Measurements from ENCODE around the gene COQ4.

The COQ4 gene

GRCh38 chr9:128323212-128323730, 632 bp downstream of the COQ4 start:
- DNase-seq (ENCODE audit: extremely low read depth, low read depth): no peak
- no peak for TF ChIP-seq CTCF (IDR thresholded peaks at IDR 0.05; ENCODE audit: low read depth, low read length)

GRCh38 chr9:128323791-128324190, 1.2 kb downstream of the COQ4 start:
- no peak for TF ChIP-seq CTCF (IDR thresholded peaks at IDR 0.05; ENCODE audit: low read depth, low read length)
- no peak for DNase-seq (ENCODE audit: extremely low read depth, low read depth)

- DNase-seq (ENCODE audit: extremely low read depth, low read depth): no peak
- TF ChIP-seq CTCF (IDR thresholded peaks at IDR 0.05; ENCODE audit: low read depth, low read length): no peak
Measured at GRCh38 chr9:128324401-128324800, 1.8 kb downstream of the COQ4 start.

- no peak for DNase-seq (ENCODE audit: extremely low read depth, low read depth)
Measured at GRCh38 chr9:128325629-128326028, 3.0 kb downstream of the COQ4 start.

GRCh38 chr9:128333451-128333869, 10.8 kb downstream of the COQ4 start:
- no peak for TF ChIP-seq CTCF (IDR thresholded peaks at IDR 0.05; ENCODE audit: low read depth, low read length)
- no peak for DNase-seq (ENCODE audit: extremely low read depth, low read depth)

More at GRCh38 chr9:128325629-128326028, 3.0 kb downstream of the COQ4 start:
- no peak for TF ChIP-seq CTCF (IDR thresholded peaks at IDR 0.05; ENCODE audit: low read depth, low read length)

- DNase-seq (ENCODE audit: extremely low read depth, low read depth): no peak
Measured at GRCh38 chr9:128335161-128335560, 12.5 kb downstream of the COQ4 start.

GRCh38 chr9:128335914-128336313, 13.3 kb downstream of the COQ4 start:
- no peak for DNase-seq (ENCODE audit: extremely low read depth, low read depth)
- TF ChIP-seq CTCF (IDR thresholded peaks at IDR 0.05; ENCODE audit: low read depth, low read length): no peak

More at GRCh38 chr9:128335161-128335560, 12.5 kb downstream of the COQ4 start:
- TF ChIP-seq CTCF (IDR thresholded peaks at IDR 0.05; ENCODE audit: low read depth, low read length): no peak
